Chondrocyte (in vitro differentiated cells): ENCODE measurements around the gene KIF23. TPM values are rescaled to one million over a fixed set of nuclear protein-coding genes. Genes with fewer than 3 reads are reported as not detected.

ENCODE experiments used
- DNase-seq: peaks from one replicate; pipeline ENCODE4 v3.0.0; 2021; ENCODE audit warnings: mixed read lengths, low spot score
- H3K27ac Mint-ChIP-seq: one replicate; pipeline ENCODE4 v1.8.0; 2021; ENCODE audit warnings: mild to moderate bottlenecking, moderate library complexity, mixed read lengths; ENCODE audit not compliant: unreplicated experiment
- H3K27me3 Mint-ChIP-seq: 2 replicates; pipeline ENCODE4 v1.8.0; 2021; ENCODE audit warnings: low read depth, mixed read lengths
- H3K36me3 Mint-ChIP-seq: 2 replicates; pipeline ENCODE4 v1.8.0; 2021; ENCODE audit warnings: low read depth, mixed read lengths
- H3K4me1 Mint-ChIP-seq: 2 replicates; pipeline ENCODE4 v1.8.0; 2021; ENCODE audit warnings: low read depth, mild to moderate bottlenecking, mixed read lengths
- H3K4me3 Mint-ChIP-seq: one replicate; pipeline ENCODE4 v1.8.0; 2021; ENCODE audit warnings: mild to moderate bottlenecking, moderate library complexity, mixed read lengths; ENCODE audit not compliant: unreplicated experiment
- H3K9me3 Mint-ChIP-seq: 2 replicates; pipeline ENCODE4 v1.8.0; 2021; ENCODE audit warnings: low read depth, mixed read lengths
- CTCF ChIP-seq: fragments of 200-600 bp; sonication (generic); IDR thresholded peaks from 2 replicates; pipeline ENCODE4 v1.5.0; 2021; ENCODE audit warnings: antibody characterized with exemption, mild to moderate bottlenecking, moderate library complexity
- total RNA-seq: library from RNA; stranded (reverse); gene quantifications from 3 replicates; pipeline ENCODE4 v1.2.1, GENCODE V29; 2021

The KIF23 gene
- total RNA-seq, 1 donor from 2014 or later: 13.5 TPM

- H3K27me3 Mint-ChIP-seq: no peaks in the 10 kb centered on the region
- no peak for TF ChIP-seq CTCF
- H3K27ac Mint-ChIP-seq: no peak overlapping the region
- H3K4me3 Mint-ChIP-seq: no peak overlapping the region
- no peaks in the 10 kb centered on the region for H3K9me3 Mint-ChIP-seq
- no peak for DNase-seq
- no peaks in the 10 kb centered on the region for H3K36me3 Mint-ChIP-seq
- peaks cover 24% of the 10 kb centered on the region for H3K4me1 Mint-ChIP-seq
These were observed 51.1 kb downstream of the KIF23 start for GRCh38 chr15:69465253-69465652.

- H3K27me3 Mint-ChIP-seq: no peaks in the 10 kb centered on the region
- H3K4me1 Mint-ChIP-seq: peaks cover 20% of the 10 kb centered on the region
- H3K27ac Mint-ChIP-seq: no peak overlapping the region
- H3K9me3 Mint-ChIP-seq: no peaks in the 10 kb centered on the region
- no peak for DNase-seq
- TF ChIP-seq CTCF: no peak
- no peak overlapping the region for H3K4me3 Mint-ChIP-seq
- no peaks in the 10 kb centered on the region for H3K36me3 Mint-ChIP-seq
These were observed 52.6 kb downstream of the KIF23 start for GRCh38 chr15:69466733-69467132.

GRCh38 chr15:69467636-69468035 lies 53.5 kb downstream of the KIF23 start:
- H3K4me1 Mint-ChIP-seq: peaks cover 14% of the 10 kb centered on the region
- no peak overlapping the region for H3K27ac Mint-ChIP-seq
- no peak for TF ChIP-seq CTCF
- no peak for DNase-seq
- H3K4me3 Mint-ChIP-seq: no peak overlapping the region
- H3K9me3 Mint-ChIP-seq: no peaks in the 10 kb centered on the region
- no peaks in the 10 kb centered on the region for H3K36me3 Mint-ChIP-seq
- H3K27me3 Mint-ChIP-seq: no peaks in the 10 kb centered on the region

- Mint-ChIP-seq H3K27ac (no peak overlapping the region), H3K4me1 (peaks cover 5% of the 10 kb centered on the region), H3K27me3 (no peaks in the 10 kb centered on the region), H3K36me3 (no peaks in the 10 kb centered on the region), H3K9me3 (no peaks in the 10 kb centered on the region), H3K4me3 (no peak overlapping the region)
- no peak for TF ChIP-seq CTCF
- DNase-seq: no peak
These were observed 54.3 kb downstream of the KIF23 start for GRCh38 chr15:69468241-69469121.

GRCh38 chr15:69469467-69470201 lies 55.5 kb downstream of the KIF23 start:
- Mint-ChIP-seq H3K36me3 (no peaks in the 10 kb centered on the region), H3K4me1 (peaks cover 6% of the 10 kb centered on the region), H3K9me3 (no peaks in the 10 kb centered on the region), H3K27me3 (no peaks in the 10 kb centered on the region), H3K27ac (no peak overlapping the region), H3K4me3 (no peak overlapping the region)
- TF ChIP-seq CTCF: no peak
- no peak for DNase-seq
